22Rv1 (cell line): ENCODE data around the gene CHD3.
"Not testable (repeated sequence)": the region's sequence is repeated elsewhere in the genome, so short reads cannot be mapped to it uniquely, and the experiment has no call there.

ENCODE experiments used
- H3K27ac ChIP-seq: fragments of 450-650 bp; 2 replicates; pipeline ENCODE4 v1.5.1; 2017
- ZFX ChIP-seq: fragments of 450-650 bp; IDR thresholded peaks from 2 replicates; pipeline ENCODE4 v1.6.1; 2017; ENCODE audit warnings: antibody characterized with exemption, borderline replicate concordance
- TF ChIP-seq, protein P1 (sequence below): fragments of 450-650 bp; IDR thresholded peaks from 2 replicates; pipeline ENCODE4 v1.5.1; 2017; ENCODE audit warnings: mild to moderate bottlenecking

The CHD3 gene

DNA sequence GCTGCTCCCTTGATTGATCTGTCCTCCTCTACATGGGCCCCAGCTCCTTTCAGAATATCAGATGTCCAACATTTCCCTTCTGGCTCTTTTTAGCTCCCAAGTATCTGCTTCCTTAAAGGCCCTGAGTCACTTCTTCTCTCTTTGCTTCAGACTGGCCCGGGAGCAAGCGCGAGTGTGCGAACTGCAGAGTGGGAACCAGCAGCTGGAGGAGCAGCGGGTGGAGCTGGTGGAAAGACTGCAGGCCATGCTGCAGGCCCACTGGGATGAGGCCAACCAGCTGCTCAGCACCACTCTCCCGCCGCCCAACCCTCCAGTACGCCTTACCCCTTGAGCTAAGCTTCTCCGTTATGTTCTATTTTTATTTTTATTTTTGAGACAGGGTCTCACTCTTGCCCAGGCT is 55.7 kb downstream of the CHD3 start:
- no peak for TF ChIP-seq ZFX
- TF ChIP-seq, protein P1, sequence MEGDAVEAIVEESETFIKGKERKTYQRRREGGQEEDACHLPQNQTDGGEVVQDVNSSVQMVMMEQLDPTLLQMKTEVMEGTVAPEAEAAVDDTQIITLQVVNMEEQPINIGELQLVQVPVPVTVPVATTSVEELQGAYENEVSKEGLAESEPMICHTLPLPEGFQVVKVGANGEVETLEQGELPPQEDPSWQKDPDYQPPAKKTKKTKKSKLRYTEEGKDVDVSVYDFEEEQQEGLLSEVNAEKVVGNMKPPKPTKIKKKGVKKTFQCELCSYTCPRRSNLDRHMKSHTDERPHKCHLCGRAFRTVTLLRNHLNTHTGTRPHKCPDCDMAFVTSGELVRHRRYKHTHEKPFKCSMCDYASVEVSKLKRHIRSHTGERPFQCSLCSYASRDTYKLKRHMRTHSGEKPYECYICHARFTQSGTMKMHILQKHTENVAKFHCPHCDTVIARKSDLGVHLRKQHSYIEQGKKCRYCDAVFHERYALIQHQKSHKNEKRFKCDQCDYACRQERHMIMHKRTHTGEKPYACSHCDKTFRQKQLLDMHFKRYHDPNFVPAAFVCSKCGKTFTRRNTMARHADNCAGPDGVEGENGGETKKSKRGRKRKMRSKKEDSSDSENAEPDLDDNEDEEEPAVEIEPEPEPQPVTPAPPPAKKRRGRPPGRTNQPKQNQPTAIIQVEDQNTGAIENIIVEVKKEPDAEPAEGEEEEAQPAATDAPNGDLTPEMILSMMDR: no peak
- no peak overlapping the region for H3K27ac ChIP-seq

DNA sequence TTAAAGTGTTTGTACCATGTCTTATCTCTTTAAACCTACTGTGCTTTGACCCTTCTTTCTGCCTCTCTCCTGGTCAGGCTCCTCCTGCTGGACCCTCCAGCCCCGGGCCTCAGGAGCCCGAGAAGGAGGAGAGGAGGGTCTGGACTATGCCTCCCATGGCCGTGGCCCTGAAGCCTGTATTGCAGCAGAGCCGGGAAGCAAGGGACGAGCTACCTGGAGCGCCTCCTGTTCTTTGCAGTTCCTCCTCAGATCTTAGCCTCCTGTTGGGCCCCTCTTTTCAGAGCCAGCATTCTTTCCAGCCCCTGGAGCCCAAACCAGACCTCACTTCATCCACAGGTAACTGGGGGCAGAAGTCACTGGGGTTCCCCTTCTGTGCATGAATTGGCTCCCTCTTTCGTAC is 57.1 kb downstream of the CHD3 start:
- TF ChIP-seq, protein P1: no peak
- TF ChIP-seq ZFX: no peak
- no peak overlapping the region for H3K27ac ChIP-seq

DNA sequence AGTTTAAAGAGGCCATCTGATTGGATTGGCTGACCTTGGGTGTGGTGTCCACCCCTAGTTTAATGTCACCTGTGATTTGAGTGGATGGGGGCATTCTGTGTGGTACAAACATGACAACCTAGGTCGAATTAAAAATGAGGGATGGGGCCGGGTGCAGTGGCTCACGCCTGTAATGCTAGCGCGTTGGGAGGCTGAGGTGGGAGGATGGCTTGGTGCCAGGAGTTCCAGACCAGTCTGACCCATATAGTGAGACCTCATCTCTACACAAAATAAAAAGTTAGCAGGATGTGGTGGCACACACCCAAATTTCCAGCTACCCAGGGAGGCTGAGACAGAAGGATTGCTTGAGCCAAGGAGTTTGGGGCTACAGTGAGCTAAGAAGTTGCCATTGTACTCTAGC is 57.9 kb downstream of the CHD3 start:
- H3K27ac ChIP-seq: no peak overlapping the region
- TF ChIP-seq, protein P1: no peak
- TF ChIP-seq ZFX: no peak

DNA sequence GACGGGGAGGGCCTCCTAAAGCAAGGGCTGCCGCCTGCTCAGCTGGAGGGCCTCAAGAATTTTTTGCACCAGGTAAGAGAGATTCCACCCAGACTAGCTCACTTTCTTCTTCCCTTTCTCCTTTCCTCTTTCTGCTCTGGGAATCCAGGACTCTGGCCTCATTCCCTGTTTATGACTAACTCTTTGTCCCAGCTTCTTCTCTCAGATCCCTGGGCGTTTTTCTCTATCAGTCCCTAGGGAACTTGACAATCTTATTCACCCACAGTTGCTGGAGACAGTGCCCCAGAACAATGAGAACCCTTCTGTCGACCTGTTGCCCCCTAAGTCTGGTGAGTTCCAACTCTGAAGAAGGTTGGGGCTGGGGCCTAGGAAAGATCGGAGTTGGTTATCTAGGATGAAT is 59.1 kb downstream of the CHD3 start:
- H3K27ac ChIP-seq: peak overlapping the region; percentile 18; the same call in 1 of the 2 replicates
- TF ChIP-seq, protein P1: no peak
- TF ChIP-seq ZFX: no peak

DNA sequence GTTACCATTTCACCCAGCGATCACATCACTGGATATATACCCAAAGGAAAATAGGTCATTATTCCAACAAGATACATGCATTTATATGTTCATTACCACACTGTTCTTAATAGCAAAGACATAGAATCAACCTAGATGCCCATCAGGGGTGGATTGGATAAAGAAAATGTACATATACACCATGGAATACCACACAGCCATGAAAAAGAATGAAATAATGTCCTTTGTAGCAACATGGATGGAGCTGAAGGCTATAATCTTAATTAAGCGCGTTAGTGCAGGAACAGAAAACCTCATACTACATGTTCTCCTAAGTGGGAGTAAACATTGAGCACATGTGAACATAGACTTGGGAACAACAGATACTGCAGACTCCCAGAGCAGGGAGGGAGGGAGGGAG is 62.0 kb downstream of the CHD3 start:
- TF ChIP-seq ZFX: no peak
- TF ChIP-seq, protein P1: no peak
- H3K27ac ChIP-seq: peak overlapping the region; percentile 68

DNA sequence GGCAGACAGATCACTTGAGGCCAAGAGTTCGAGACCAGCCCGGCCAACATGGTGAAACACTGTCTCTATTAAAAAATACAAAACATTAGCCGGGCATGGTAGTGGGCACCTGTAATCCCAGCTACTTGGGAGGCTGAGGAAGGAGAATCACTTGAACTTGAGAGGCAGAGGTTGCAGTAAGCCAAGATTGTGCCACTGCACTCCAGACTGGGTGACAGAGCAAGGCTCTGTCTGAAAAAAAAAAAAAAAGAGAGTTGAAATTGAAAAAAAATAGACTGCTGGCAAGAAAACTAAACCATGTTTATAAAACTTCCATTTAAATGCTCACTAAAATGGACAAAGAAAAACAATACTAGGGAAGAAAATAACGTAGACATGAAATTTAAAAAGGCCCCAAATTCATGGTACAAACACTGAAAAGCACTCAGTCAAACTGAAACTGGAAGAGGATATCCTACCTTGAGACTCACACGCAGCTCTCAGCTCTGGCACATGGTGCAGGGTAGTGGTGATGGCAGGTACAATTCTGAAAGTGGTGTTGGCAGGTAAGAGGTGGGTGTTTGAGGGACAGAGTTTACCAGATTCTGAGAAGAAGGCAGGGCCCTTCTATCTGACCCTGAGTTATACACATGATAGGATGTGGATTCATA is 62.7 kb downstream of the CHD3 start:
- H3K27ac ChIP-seq: peak overlapping the region; percentile 68
- TF ChIP-seq ZFX: no peak
- TF ChIP-seq, protein P1: no peak

DNA sequence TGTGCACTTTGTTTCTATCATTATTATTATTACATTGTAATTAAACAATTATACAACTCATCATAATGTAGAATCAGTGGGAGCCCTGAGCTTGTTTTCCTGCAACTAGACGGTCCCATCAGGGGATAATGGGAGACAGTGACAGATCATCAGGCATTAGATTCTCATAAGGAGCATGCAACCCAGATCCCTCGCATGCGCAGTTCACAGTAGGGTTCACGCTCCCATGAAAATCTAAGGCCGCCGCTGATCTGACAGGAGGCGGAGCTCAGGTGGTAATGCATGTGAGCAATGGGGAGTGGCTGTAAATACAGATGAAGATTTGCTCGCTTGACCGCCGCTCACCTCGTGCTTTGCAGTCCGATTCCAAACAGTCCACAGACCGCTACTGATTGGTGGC is 64.7 kb downstream of the CHD3 start:
- not testable (repeated sequence) for H3K27ac ChIP-seq
